Measurements from ENCODE around the gene PRR20C. TPM values are rescaled to one million over a fixed set of nuclear protein-coding genes. Genes with fewer than 3 reads are reported as not detected.
"Not testable (repeated sequence)": the region's sequence is repeated elsewhere in the genome, so short reads cannot be mapped to it uniquely, and the experiment has no call there.

The PRR20C gene
- total and polyA plus RNA-seq, 3 donors from 2014 or later = 0.25 to 0.39 TPM; not detected in 1

GRCh38 chr13:57137585-57137984 lies 16.3 kb upstream of the PRR20C start:
- H3K9me3 ChIP-seq = no peaks in the 10 kb centered on the region
- no peaks in the 10 kb centered on the region for H3K27me3 ChIP-seq
- TF ChIP-seq POLR2A (IDR thresholded peaks at IDR 0.05) = no peak
- no peak for TF ChIP-seq CTCF (IDR thresholded peaks at IDR 0.05)
- no peaks in the 10 kb centered on the region for H3K4me1 ChIP-seq
- intact Hi-C loops (cut with DNase I; ENCODE audit: low total_unique reads) = no loop called here
- H3K36me3 ChIP-seq (ENCODE audit: low read depth, missing control alignments) = no peaks in the 10 kb centered on the region
- H3K4me3 ChIP-seq = no peak overlapping the region
- no peak for DNase-seq
- H3K27ac ChIP-seq = no peak overlapping the region
- WGBS, 2 donors = 90 to 92% methylated on average over 4 of the region's 4 CpGs

GRCh38 chr13:57138988-57139387 lies 14.9 kb upstream of the PRR20C start:
- TF ChIP-seq POLR2A (IDR thresholded peaks at IDR 0.05) = no peak
- TF ChIP-seq CTCF (IDR thresholded peaks at IDR 0.05) = no peak
- Histone ChIP-seq H3K27me3 (no peaks in the 10 kb centered on the region), H3K27ac (no peak overlapping the region), H3K4me3 (no peak overlapping the region), H3K9me3 (no peaks in the 10 kb centered on the region), H3K4me1 (no peaks in the 10 kb centered on the region), H3K36me3 (ENCODE audit: low read depth, missing control alignments) (no peaks in the 10 kb centered on the region)
- intact Hi-C loops (cut with DNase I; ENCODE audit: low total_unique reads) = no loop called here
- WGBS, 2 donors = 64 to 77% methylated on average over 5 of the region's 5 CpGs
- DNase-seq = no peak

- WGBS, 2 donors = 100% methylated on average over 4 of the region's 18 CpGs; no CpG with 5 or more reads in 1 of the 2 donors
- DNase-seq; H3K9me3 ChIP-seq; intact Hi-C loops (cut with DNase I; ENCODE audit: low total_unique reads); H3K36me3 ChIP-seq (ENCODE audit: low read depth, missing control alignments); H3K27ac ChIP-seq; H3K27me3 ChIP-seq; H3K4me3 ChIP-seq; H3K4me1 ChIP-seq: not testable (repeated sequence)
These were observed 14.1 kb upstream of the PRR20C start for GRCh38 chr13:57139781-57140180.

GRCh38 chr13:57140235-57140968 lies 13.5 kb upstream of the PRR20C start, which contains the start of gene PRR20A:
Gene PRR20A, plus strand, starts transcription at chr13:57140918. Its CDS starts 387 bp downstream, at chr13:57141305.
- 68 to 85% methylated on average over 7 to 12 of the region's 34 CpGs for WGBS, 2 donors
- H3K4me3 ChIP-seq; H3K4me1 ChIP-seq; H3K27me3 ChIP-seq; DNase-seq; H3K36me3 ChIP-seq (ENCODE audit: low read depth, missing control alignments); intact Hi-C loops (cut with DNase I; ENCODE audit: low total_unique reads); H3K27ac ChIP-seq; H3K9me3 ChIP-seq: not testable (repeated sequence)

- H3K27me3 ChIP-seq; H3K4me3 ChIP-seq; H3K4me1 ChIP-seq; H3K36me3 ChIP-seq (ENCODE audit: low read depth, missing control alignments); intact Hi-C loops (cut with DNase I; ENCODE audit: low total_unique reads); H3K9me3 ChIP-seq; DNase-seq; H3K27ac ChIP-seq: not testable (repeated sequence)
- WGBS, 2 donors = no CpG with 5 or more reads among the region's 22 CpGs
These were observed 6.7 kb upstream of the PRR20C start, which contains the start of gene PRR20B for GRCh38 chr13:57147188-57147587. Gene PRR20B, plus strand, starts transcription at chr13:57147488. Its CDS starts 387 bp downstream, at chr13:57147875.

GRCh38 chr13:57148106-57148505 lies 5.8 kb upstream of the PRR20C start:
- DNase-seq; intact Hi-C loops (cut with DNase I; ENCODE audit: low total_unique reads): not testable (repeated sequence)

GRCh38 chr13:57160332-57160731 lies 6.5 kb downstream of the PRR20C start, which contains the start of gene PRR20D:
Gene PRR20D, plus strand, starts transcription at chr13:57160632. Its CDS starts 387 bp downstream, at chr13:57161019.
- H3K9me3 ChIP-seq; DNase-seq; H3K27me3 ChIP-seq; H3K4me1 ChIP-seq; H3K27ac ChIP-seq; intact Hi-C loops (cut with DNase I; ENCODE audit: low total_unique reads); H3K4me3 ChIP-seq; H3K36me3 ChIP-seq (ENCODE audit: low read depth, missing control alignments): not testable (repeated sequence)
- WGBS, 2 donors = no CpG with 5 or more reads among the region's 22 CpGs

More at GRCh38 chr13:57148106-57148505, 5.8 kb upstream of the PRR20C start:
- WGBS, 2 donors = 61 to 73% methylated on average over 9 of the region's 14 CpGs
- not testable (repeated sequence) for H3K4me1 ChIP-seq; H3K36me3 ChIP-seq (ENCODE audit: low read depth, missing control alignments); H3K27me3 ChIP-seq; H3K4me3 ChIP-seq; H3K9me3 ChIP-seq; H3K27ac ChIP-seq

GRCh38 chr13:57166897-57167296 lies 13.0 kb downstream of the PRR20C start, which contains the start of gene PRR20E:
Gene PRR20E, plus strand, starts transcription at chr13:57167197. Its CDS starts 387 bp downstream, at chr13:57167584.
- H3K4me1 ChIP-seq; DNase-seq; H3K4me3 ChIP-seq; H3K27ac ChIP-seq; H3K36me3 ChIP-seq (ENCODE audit: low read depth, missing control alignments); intact Hi-C loops (cut with DNase I; ENCODE audit: low total_unique reads); H3K27me3 ChIP-seq; H3K9me3 ChIP-seq: not testable (repeated sequence)
- no CpG with 5 or more reads among the region's 22 CpGs for WGBS, 2 donors
